ENCODE results near the gene CLASP2.

- TF ChIP-seq POLR2A (IDR thresholded peaks at IDR 0.05; ENCODE audit: low read length), result no peak
- no peak for TF ChIP-seq GATA1 (IDR thresholded peaks at IDR 0.05; ENCODE audit: low read depth, low read length)
These were observed 73.5 kb downstream of the CLASP2 start for GRCh38 chr3:33644582-33644981.

All from erythroblast (primary cell).